Measurements from ENCODE around the gene LRIG1. TPM values are rescaled to one million over a fixed set of nuclear protein-coding genes. Genes with fewer than 3 reads are reported as not detected.

LRIG1 gene
- total and polyA plus RNA-seq, 10 of the 15 experiments (the other 5 are each of a cell fraction or from before 2014, with no cell fraction given): 0.84 to 16.4 (median 8.1) TPM

- FAIRE-seq (no peak), DNase-seq (ENCODE audit: low read depth, low spot score) (no peak), ATAC-seq (no peak)
- Histone ChIP-seq H3K36me3 (ENCODE audit: control insufficient read depth in 2 of 2, insufficient read depth in 2 of 2, low read length in 1 of 2) (no peaks in the 10 kb centered on the region; a peak in 2 of 4 replicates), H3K4me1 (ENCODE audit: control insufficient read depth, insufficient read depth, low read length) (peaks cover 7% of the 10 kb centered on the region), H3K79me2 (ENCODE audit: control insufficient read depth, insufficient read depth, low read length) (no peaks in the 10 kb centered on the region), H3K27ac (ENCODE audit: control insufficient read depth, insufficient read depth) (no peak overlapping the region), H2AFZ (ENCODE audit: control insufficient read depth, low read depth, low read length) (no peak overlapping the region), H3K4me3 (no peak overlapping the region), H3K27me3 (replicated peaks in 1 of 2; ENCODE audit: control insufficient read depth in 2 of 2, insufficient read depth in 2 of 2, low read length in 1 of 2) (no peaks in the 10 kb centered on the region), H4K20me1 (ENCODE audit: control insufficient read depth, insufficient read depth) (no peaks in the 10 kb centered on the region), H3K9ac (ENCODE audit: control insufficient read depth, insufficient read depth, low read length) (no peak overlapping the region), H3K9me3 (replicated peaks; ENCODE audit: control insufficient read depth, insufficient read depth, low read length) (no peaks in the 10 kb centered on the region), H3K4me2 (ENCODE audit: control insufficient read depth, insufficient read depth) (no peak overlapping the region)
- intact Hi-C loops (cut with micrococcal nuclease; ENCODE audit: unreplicated experiment): no loop called here
- in situ Hi-C loops (cut with MboI): no loop called here
- ChIA-PET POLR2A (no interaction called here), CTCF (interaction anchor here (0.9 to 2.1 kb wide), 3 partner anchors 9 to 46 kb away, joined by 3 to 6 read pairs (median 4); no protein-coding TSS in a partner anchor), RAD21 (ENCODE audit: unreplicated experiment) (no interaction called here), SMC1A (ENCODE audit: uncharacterized antibody, unreplicated experiment) (interaction anchor here (0.8 to 2.6 kb wide), 4 partner anchors 10 to 55 kb away, joined by 3 to 8 read pairs (median 4); no protein-coding TSS in a partner anchor)
- TF ChIP-seq TARDBP (IDR thresholded peaks at IDR 0.05; ENCODE audit: borderline replicate concordance): no peak
- no peak for TF ChIP-seq REST (IDR thresholded peaks at IDR 0.05; ENCODE audit: low read depth, low read length)
- 74% methylated on average over 8 of the region's 8 CpGs for WGBS (ENCODE audit: insufficient coverage, insufficient replicate concordance, low lambda C conversion rate, missing lambda C conversion rate)
- no TSS peak for BruUV-seq (replicated peaks)
Observed at GRCh38 chr3:66454464-66454859, 46.4 kb downstream of the LRIG1 start.
